Spinal cord (tissue), 10 donors: ENCODE measurements around the gene GPR3. TPM values are rescaled to one million over a fixed set of nuclear protein-coding genes. Genes with fewer than 3 reads are reported as not detected.
"Not testable (repeated sequence)": the region's sequence is repeated elsewhere in the genome, so short reads cannot be mapped to it uniquely, and the experiment has no call there.

Experiments
- DNase-seq, 6 donors: peaks; one replicate each; pipeline versions ENCODE4 v3.0.0 to v3.0.0-alpha.2; 2013 to 2015; ENCODE audit warnings: low spot score in 6 of 6, low read depth in 4 of 6
- H3K27ac ChIP-seq: one replicate; pipeline ENCODE4 v1.5.1; 2013; ENCODE audit warnings: low read depth, low read length, control low read depth
- H3K27me3 ChIP-seq: one replicate; pipeline ENCODE4 v1.6.1; 2013; ENCODE audit warnings: low read length; ENCODE audit not compliant: control insufficient read depth, insufficient read depth
- H3K36me3 ChIP-seq: one replicate; pipeline ENCODE4 v1.6.1; 2013; ENCODE audit warnings: low read length; ENCODE audit not compliant: control insufficient read depth, insufficient read depth
- H3K4me1 ChIP-seq: one replicate; pipeline ENCODE4 v1.6.1; 2013; ENCODE audit warnings: low read length; ENCODE audit not compliant: control insufficient read depth, insufficient read depth
- H3K4me3 ChIP-seq: one replicate; pipeline ENCODE4 v1.5.1; 2013; ENCODE audit warnings: low read depth, low read length, control low read depth
- H3K9me3 ChIP-seq: one replicate; pipeline ENCODE4 v1.6.1; 2013; ENCODE audit warnings: low read length; ENCODE audit not compliant: control insufficient read depth, insufficient read depth
- WGBS: methylation state at CpG from one replicate; pipeline ENCODE4 v1.1.5; 2013; ENCODE audit warnings: missing lambda C conversion rate; ENCODE audit not compliant: insufficient coverage; 5-methylcytosine and 5-hydroxymethylcytosine counted together
- polyA plus RNA-seq, 2 donors: library from polyadenylated mRNA; unstranded; fragments of 120-200 nt; gene quantifications; one replicate each; pipeline ENCODE4 v1.2.1, GENCODE V29; 2013; ENCODE audit not compliant: insufficient read length in 2 of 2
- total RNA-seq, 2 donors: library from RNA; depleted of rRNA in 1 of 2; stranded (reverse); fragments of 120-200 nt in 1 of 2; fragments of >200 nt in 1 of 2; gene quantifications; one replicate each; pipeline versions ENCODE4 v1.2.3 to v1.2.4, GENCODE V29; 2013 to 2014
- donor health status: healthy.

Gene GPR3
- total and polyA plus RNA-seq, 4 donors = 0.66 to 3.6 (median 2.4) TPM

- H3K4me3 ChIP-seq = no peak overlapping the region
- no peak for DNase-seq
- no peaks in the 10 kb centered on the region for H3K36me3 ChIP-seq
- no peaks in the 10 kb centered on the region for H3K9me3 ChIP-seq
- H3K27ac ChIP-seq = no peak overlapping the region
- H3K27me3 ChIP-seq = peaks cover 3% of the 10 kb centered on the region
- 87% methylated on average over 7 of the region's 12 CpGs for WGBS
- peaks cover 21% of the 10 kb centered on the region for H3K4me1 ChIP-seq
Observed at GRCh38 chr1:27377760-27378495, 14.5 kb upstream of the GPR3 start.

GRCh38 chr1:27379564-27380122 lies 12.8 kb upstream of the GPR3 start:
- H3K9me3 ChIP-seq = no peaks in the 10 kb centered on the region
- peaks cover 3% of the 10 kb centered on the region for H3K27me3 ChIP-seq
- no peak overlapping the region for H3K4me3 ChIP-seq
- DNase-seq = no peak
- no peaks in the 10 kb centered on the region for H3K36me3 ChIP-seq
- peaks cover 23% of the 10 kb centered on the region for H3K4me1 ChIP-seq
- H3K27ac ChIP-seq = no peak overlapping the region
- WGBS = 69% methylated on average over 11 of the region's 11 CpGs

GRCh38 chr1:27380224-27380623 lies 12.2 kb upstream of the GPR3 start:
- DNase-seq = no peak
- H3K9me3 ChIP-seq = no peaks in the 10 kb centered on the region
- 85% methylated on average over 3 of the region's 4 CpGs for WGBS

GRCh38 chr1:27380766-27381733 lies 11.4 kb upstream of the GPR3 start:
- Histone ChIP-seq H3K27me3 (peaks cover 3% of the 10 kb centered on the region), H3K9me3 (no peaks in the 10 kb centered on the region), H3K4me1 (peaks cover 23% of the 10 kb centered on the region), H3K4me3 (no peak overlapping the region), H3K27ac (no peak overlapping the region), H3K36me3 (no peaks in the 10 kb centered on the region)
- WGBS = 61% methylated on average over 8 of the region's 12 CpGs
- DNase-seq = no peak

More at GRCh38 chr1:27380224-27380623, 12.2 kb upstream of the GPR3 start:
- H3K36me3 ChIP-seq = no peaks in the 10 kb centered on the region
- H3K4me1 ChIP-seq = peaks cover 23% of the 10 kb centered on the region
- H3K27me3 ChIP-seq = peaks cover 3% of the 10 kb centered on the region
- H3K4me3 ChIP-seq = no peak overlapping the region
- no peak overlapping the region for H3K27ac ChIP-seq

- DNase-seq = no peak
- Histone ChIP-seq H3K4me3 (no peak overlapping the region), H3K27ac (no peak overlapping the region), H3K9me3 (no peaks in the 10 kb centered on the region), H3K4me1 (peaks cover 23% of the 10 kb centered on the region), H3K36me3 (no peaks in the 10 kb centered on the region), H3K27me3 (peaks cover 3% of the 10 kb centered on the region)
- WGBS = 61% methylated on average over 8 of the region's 18 CpGs
Observed at GRCh38 chr1:27381969-27382762, 10.3 kb upstream of the GPR3 start.

GRCh38 chr1:27383039-27383605 lies 9.3 kb upstream of the GPR3 start, which contains the start of gene CD164L2:
Gene CD164L2 (minus strand): TSS chr1:27383333. CDS start chr1:27383239, 94 bp downstream.
- Histone ChIP-seq H3K36me3 (no peaks in the 10 kb centered on the region), H3K4me3 (no peak within 1 kb of the TSS), H3K27me3 (peaks cover 3% of the 10 kb centered on the region), H3K27ac (no peak within 1 kb of the TSS), H3K4me1 (peaks cover 23% of the 10 kb centered on the region), H3K9me3 (no peaks in the 10 kb centered on the region)
- WGBS = 8% methylated on average over 43 of the region's 43 CpGs
- no peak for DNase-seq

GRCh38 chr1:27383661-27384060 lies 8.8 kb upstream of the GPR3 start:
- peaks cover 23% of the 10 kb centered on the region for H3K4me1 ChIP-seq
- no peak for DNase-seq
- 87% methylated on average over 13 of the region's 13 CpGs for WGBS

GRCh38 chr1:27384797-27385196 lies 7.6 kb upstream of the GPR3 start:
- not testable (repeated sequence) for H3K36me3 ChIP-seq, H3K4me3 ChIP-seq, H3K9me3 ChIP-seq, H3K27me3 ChIP-seq, DNase-seq, H3K27ac ChIP-seq
- no CpG with 5 or more reads among the region's 3 CpGs for WGBS
- peaks cover 21% of the 10 kb centered on the region for H3K4me1 ChIP-seq

More at GRCh38 chr1:27383661-27384060, 8.8 kb upstream of the GPR3 start:
- Histone ChIP-seq H3K9me3 (no peaks in the 10 kb centered on the region), H3K4me3 (no peak overlapping the region), H3K36me3 (no peaks in the 10 kb centered on the region), H3K27ac (no peak overlapping the region), H3K27me3 (peaks cover 3% of the 10 kb centered on the region)
